ENCODE data around the gene SYNGR4.

GRCh38 chr19:48405850-48406249, 41.7 kb downstream of the SYNGR4 start:
- no peak for TF ChIP-seq CTCF (IDR thresholded peaks at IDR 0.05)
- no peak for TF ChIP-seq POLR2A (IDR thresholded peaks at IDR 0.05)
